BE2C (cell line): ENCODE measurements around the gene KRT79.

ENCODE experiments used
- DNase-seq: peaks from one replicate; pipeline ENCODE4 v3.0.0-alpha.2; 2020
- H3K27me3 ChIP-seq: fragments of 250-450 bp; sonication (Bioruptor Pico); 2 replicates; pipeline ENCODE4 v1.5.1; 2020; ENCODE audit warnings: mild to moderate bottlenecking
- H3K36me3 ChIP-seq: fragments of 250-450 bp; sonication (Bioruptor Pico); 2 replicates; pipeline ENCODE4 v1.5.1; 2020; ENCODE audit warnings: mild to moderate bottlenecking
- H3K4me1 ChIP-seq: fragments of 250-450 bp; sonication (Bioruptor Pico); 2 replicates; pipeline ENCODE4 v1.5.1; 2020
- H3K4me3 ChIP-seq: 2 replicates; pipeline ENCODE4 v1.5.1; 2011; ENCODE audit warnings: low read depth, low read length
- H3K9me3 ChIP-seq: fragments of 250-450 bp; sonication (Bioruptor Pico); 2 replicates; pipeline ENCODE4 v1.5.1; 2020
- CTCF ChIP-seq: IDR thresholded peaks from 2 replicates; pipeline ENCODE4 v1.5.1; 2012; ENCODE audit warnings: mild to moderate bottlenecking, low read depth, low read length

Gene KRT79

GRCh38 chr12:52832451-52832850 lies 1.7 kb downstream of the KRT79 start:
- Histone ChIP-seq H3K4me1 (no peaks in the 10 kb centered on the region), H3K9me3 (no peaks in the 10 kb centered on the region), H3K36me3 (no peaks in the 10 kb centered on the region), H3K27me3 (peaks cover 13% of the 10 kb centered on the region; the same call in 1 of the 2 replicates), H3K4me3 (no peak overlapping the region)
- DNase-seq = no peak
- no peak for TF ChIP-seq CTCF

DNA sequence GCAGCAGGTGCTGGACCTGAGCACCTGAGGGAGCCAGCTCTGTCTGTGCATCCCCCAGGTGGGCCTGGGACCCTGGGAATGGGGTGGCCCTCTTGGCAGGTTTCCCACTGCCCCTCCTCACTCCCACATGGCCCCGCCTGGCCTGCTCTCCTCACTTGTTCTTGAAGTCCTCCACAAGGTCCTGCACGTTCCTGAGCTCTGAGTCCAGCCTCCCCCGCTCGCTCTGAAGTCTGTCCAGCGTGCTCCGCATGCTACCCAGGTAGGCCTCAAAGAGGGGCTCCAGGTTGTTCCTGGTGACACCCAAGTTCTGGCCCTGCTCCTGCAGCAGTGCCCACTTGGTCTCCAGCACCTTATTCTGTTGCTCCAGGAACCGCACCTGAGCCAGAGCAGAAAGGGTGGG lies 2.9 kb downstream of the KRT79 start:
- no peak for DNase-seq
- no peak for TF ChIP-seq CTCF
- Histone ChIP-seq H3K36me3 (no peaks in the 10 kb centered on the region), H3K9me3 (no peaks in the 10 kb centered on the region), H3K4me3 (no peak overlapping the region), H3K4me1 (no peaks in the 10 kb centered on the region), H3K27me3 (peaks cover 7% of the 10 kb centered on the region; the same call in 1 of the 2 replicates)

DNA sequence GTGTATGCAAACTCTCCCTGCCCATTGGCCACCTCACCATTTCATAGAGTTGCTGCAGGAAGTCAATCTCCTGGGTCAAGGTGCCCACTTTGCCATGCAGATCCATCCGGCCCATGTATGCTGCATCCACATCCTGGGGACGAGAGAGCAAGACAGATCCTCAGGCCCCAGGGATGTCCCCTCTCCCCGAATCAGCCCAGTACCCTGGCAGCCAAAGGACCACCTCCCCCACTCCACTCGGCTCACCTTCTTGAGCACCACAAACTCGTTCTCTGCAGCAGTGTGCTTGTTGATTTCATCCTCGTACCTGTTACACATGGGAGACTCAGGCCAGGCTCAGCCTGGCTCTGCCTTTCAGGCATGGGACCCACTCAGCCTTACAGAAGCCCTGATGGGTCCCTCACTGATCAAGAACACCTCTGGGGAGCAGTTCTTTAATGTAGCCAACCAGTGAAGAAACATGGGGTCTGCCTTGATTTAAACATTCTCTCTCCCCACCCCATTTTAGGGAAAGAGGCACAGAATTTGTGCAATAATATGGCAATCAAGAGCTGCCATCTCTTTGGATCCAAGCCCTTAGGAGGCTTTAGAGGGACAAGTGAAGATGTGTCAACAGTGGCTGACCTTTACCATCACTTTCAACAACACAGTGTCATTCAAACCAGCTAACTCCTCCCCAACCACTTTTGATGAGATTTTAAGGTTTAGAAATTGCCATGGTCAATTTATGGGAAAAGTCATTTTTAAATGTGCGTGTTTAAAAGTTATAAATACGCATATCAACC lies 3.9 kb downstream of the KRT79 start:
- Histone ChIP-seq H3K9me3 (no peaks in the 10 kb centered on the region), H3K27me3 (peaks cover 6% of the 10 kb centered on the region; the same call in 1 of the 2 replicates), H3K4me1 (no peaks in the 10 kb centered on the region), H3K4me3 (no peak overlapping the region), H3K36me3 (no peaks in the 10 kb centered on the region)
- no peak for TF ChIP-seq CTCF
- DNase-seq = no peak

DNA sequence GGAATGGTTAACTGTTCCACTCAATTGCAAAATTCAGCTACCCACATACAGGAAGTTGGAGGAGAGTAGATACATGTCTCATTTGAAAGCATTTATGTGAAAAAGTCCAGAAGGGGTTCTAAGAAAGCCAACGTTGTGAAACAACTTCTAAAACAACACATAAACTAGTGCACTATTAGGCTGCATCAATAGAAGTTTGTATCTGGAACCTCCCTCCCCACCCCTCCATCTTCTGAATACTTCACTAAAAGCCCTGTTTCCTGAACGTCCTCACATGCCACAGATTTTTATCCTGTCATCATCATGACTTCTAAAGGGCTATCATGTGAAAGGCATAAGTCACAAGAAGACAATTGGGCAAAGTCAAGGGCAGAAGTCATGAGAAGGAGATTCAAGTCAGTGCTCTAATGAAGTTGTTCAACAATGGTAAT lies 5.5 kb downstream of the KRT79 start:
- no peaks in the 10 kb centered on the region for H3K9me3 ChIP-seq
- no peaks in the 10 kb centered on the region for H3K4me1 ChIP-seq
- no peak overlapping the region for H3K4me3 ChIP-seq
- DNase-seq = no peak
- peaks cover 6% of the 10 kb centered on the region; the same call in 1 of the 2 replicates for H3K27me3 ChIP-seq
- no peak for TF ChIP-seq CTCF
- H3K36me3 ChIP-seq = no peaks in the 10 kb centered on the region

DNA sequence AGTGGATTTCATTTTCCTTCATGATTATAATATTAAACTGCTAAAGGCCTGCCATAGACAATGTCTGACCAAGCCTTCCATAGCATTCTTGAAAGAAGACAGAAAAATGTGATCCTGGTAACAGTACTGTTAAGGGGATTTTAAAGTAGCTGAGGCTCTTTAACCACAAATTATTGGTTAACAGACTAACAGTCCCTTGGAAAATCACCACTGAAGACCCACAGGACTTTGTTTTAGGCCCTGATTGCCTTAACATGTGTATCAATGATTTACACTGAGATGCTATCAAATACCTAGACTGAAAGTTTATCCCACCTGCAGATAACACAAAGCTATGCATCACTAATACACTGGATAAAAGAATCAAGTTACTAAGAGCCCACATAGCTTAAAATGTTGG lies 6.0 kb downstream of the KRT79 start:
- Histone ChIP-seq H3K36me3 (no peaks in the 10 kb centered on the region), H3K27me3 (peaks cover 6% of the 10 kb centered on the region), H3K9me3 (no peaks in the 10 kb centered on the region), H3K4me3 (no peak overlapping the region), H3K4me1 (no peaks in the 10 kb centered on the region)
- no peak for TF ChIP-seq CTCF
- no peak for DNase-seq

DNA sequence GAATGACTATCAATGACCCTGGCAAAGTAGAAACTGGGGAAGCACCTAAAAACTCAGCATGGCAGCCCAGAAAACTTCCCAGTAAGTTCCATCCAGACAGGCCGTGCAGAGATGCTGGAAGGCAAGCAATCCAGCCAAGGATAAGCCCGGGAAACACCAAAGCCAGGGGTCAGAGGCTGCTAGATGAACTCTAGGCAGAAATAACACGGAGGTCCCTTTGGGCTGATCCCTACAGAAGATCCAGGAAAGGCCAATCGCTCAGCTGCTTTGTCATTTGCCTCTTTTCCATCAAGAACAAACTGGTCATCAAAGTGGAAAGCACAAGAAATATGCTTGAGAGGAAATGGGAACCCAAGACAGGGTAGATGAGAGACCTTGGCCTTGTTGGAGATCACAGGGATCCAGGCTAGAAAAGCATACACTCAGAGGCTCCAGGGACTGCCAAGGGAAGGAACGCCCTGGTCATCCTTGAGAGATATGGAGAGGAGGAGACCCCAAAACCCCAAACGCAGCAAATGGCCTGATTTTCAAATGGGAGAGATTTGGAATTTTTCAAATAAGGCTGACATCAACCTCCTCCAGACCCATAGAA lies 6.5 kb downstream of the KRT79 start:
- H3K9me3 ChIP-seq = no peaks in the 10 kb centered on the region
- no peak overlapping the region for H3K4me3 ChIP-seq
- no peaks in the 10 kb centered on the region for H3K4me1 ChIP-seq
- no peak for TF ChIP-seq CTCF
- H3K36me3 ChIP-seq = no peaks in the 10 kb centered on the region
- peaks cover 9% of the 10 kb centered on the region for H3K27me3 ChIP-seq
- no peak for DNase-seq
